SK-N-MC (cell line): ENCODE measurements around the gene DDX39A.

Experiments
- EZH2 ChIP-seq: fragments of 200-600 bp; sonication (generic); IDR thresholded peaks from one replicate; pipeline ENCODE4 v1.6.1; 2017; ENCODE audit warnings: antibody characterized with exemption
- FOXP2 ChIP-seq: optimal IDR thresholded peaks from 2 replicates; pipeline ENCODE3; 2011; ENCODE audit warnings: mild to moderate bottlenecking, moderate library complexity; ENCODE audit not compliant: insufficient read depth; ENCODE audit errors: extremely low read length, control extremely low read depth
- POLR2AphosphoS5 ChIP-seq: IDR thresholded peaks from 2 replicates; pipeline ENCODE4 v1.6.1; 2012; ENCODE audit warnings: mild to moderate bottlenecking, low read depth, low read length, borderline replicate concordance

DNA sequence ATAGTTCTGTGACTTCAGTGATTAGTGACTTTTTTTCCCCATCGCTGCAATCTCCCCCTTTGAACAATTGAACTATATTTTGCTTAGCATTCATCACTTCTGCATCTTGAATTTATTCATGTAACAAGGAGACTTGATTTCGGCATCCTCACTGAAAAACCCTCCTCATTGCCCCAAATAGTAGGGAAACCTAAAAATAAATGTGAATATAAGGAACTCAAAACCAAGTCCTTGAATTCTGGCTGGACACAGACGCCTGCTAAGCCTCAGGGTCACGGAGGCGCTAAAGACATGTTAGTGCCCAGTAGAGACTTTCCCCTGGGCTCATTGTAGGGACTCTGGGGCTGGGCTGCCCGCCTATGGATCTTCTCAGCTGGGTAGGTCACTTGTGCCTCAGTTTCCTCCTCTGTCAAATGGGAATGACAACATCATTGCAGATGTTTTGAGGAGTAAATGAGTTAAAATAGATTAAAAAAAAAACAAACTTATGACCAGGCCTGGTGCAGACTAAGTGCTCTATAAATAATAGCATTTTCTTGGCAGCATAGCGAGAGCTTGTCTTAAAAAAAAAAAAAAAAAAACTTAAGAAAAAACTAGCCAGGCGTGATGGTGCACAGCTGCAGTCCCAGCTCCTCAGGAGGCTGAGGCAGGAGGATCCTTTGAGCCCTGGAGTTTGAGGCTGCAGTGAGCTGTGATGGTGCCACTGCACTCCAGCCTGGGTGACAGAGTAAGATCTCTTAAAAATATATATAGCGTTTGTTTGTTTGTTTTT is 39.7 kb downstream of the DDX39A start:
- TF ChIP-seq POLR2AphosphoS5 = no peak
- no peak for TF ChIP-seq EZH2
- TF ChIP-seq FOXP2 = no peak
